SK-N-SH (cell line): Measurements from ENCODE around the gene SHANK2. TPM values are rescaled to one million over a fixed set of nuclear protein-coding genes. Genes with fewer than 3 reads are reported as not detected.

ENCODE experiments used
- CTCF ChIA-PET: fragments of 300-600, 350-600 bp; formaldehyde crosslinking; extraction: SDS; loops from one replicate; lab custom pipeline; 2021; lab: Yijun Ruan, JAX
- POLR2A ChIA-PET: fragments of 350-600 bp; sonication (Branson Sonifier 250); formaldehyde crosslinking; extraction: SDS; loops from one replicate; lab custom pipeline; 2020; ENCODE audit warnings: antibody characterized with exemption, inconsistent platforms; lab: Yijun Ruan, JAX
- DNase-seq: peaks from one replicate; pipeline ENCODE4 v3.0.0; 2012
- H2AFZ ChIP-seq: fragments of 200-600 bp; sonication (generic); 2 replicates; pipeline ENCODE4 v1.8.1; 2016; ENCODE audit warnings: antibody characterized with exemption, mild to moderate bottlenecking, low read depth
- H3F3A ChIP-seq: fragments of 200-600 bp; sonication (generic); replicated peaks from 2 replicates; pipeline ENCODE3; 2016; ENCODE audit warnings: antibody characterized with exemption, mild to moderate bottlenecking; ENCODE audit not compliant: insufficient read depth
- H3K27ac ChIP-seq, 2 experiments: fragments of 200-500 bp in 1 of 2; fragments of 200-600 bp in 1 of 2; sonication (Bioruptor generic) in 1 of 2; sonication (generic), shearing (Covaris generic) in 1 of 2; 2 replicates each; pipeline versions ENCODE4 v1.5.1 to v1.6.1; 2014 to 2016; ENCODE audit warnings: low read depth in 2 of 2, inconsistent platforms in 1 of 2, low read length in 1 of 2, mild to moderate bottlenecking in 1 of 2, mixed read lengths in 1 of 2
- H3K27me3 ChIP-seq: fragments of 200-600 bp; sonication (generic), shearing (Covaris generic); 2 replicates; pipeline ENCODE4 v1.6.1; 2016; ENCODE audit warnings: mixed run types; ENCODE audit not compliant: insufficient read depth
- H3K36me3 ChIP-seq, 2 experiments: fragments of 200-500 bp in 1 of 2; fragments of 200-600 bp in 1 of 2; sonication (Bioruptor generic) in 1 of 2; sonication (generic) in 1 of 2; replicated peaks in 1 of 2; 2 replicates each; pipeline versions ENCODE3 to v1.5.1; 2014 to 2016; ENCODE audit warnings: low read length in 1 of 2, mild to moderate bottlenecking in 1 of 2; ENCODE audit not compliant: insufficient read depth in 2 of 2, control insufficient read depth in 1 of 2
- H3K4me1 ChIP-seq, 2 experiments: fragments of 200-500 bp in 1 of 2; fragments of 200-600 bp in 1 of 2; sonication (Bioruptor generic) in 1 of 2; sonication (generic), shearing (Covaris generic) in 1 of 2; 2 replicates each; pipeline versions ENCODE4 v1.5.1 to v1.6.1; 2014 to 2016; ENCODE audit warnings: low read depth in 1 of 2, low read length in 1 of 2, mixed run types in 1 of 2; ENCODE audit not compliant: insufficient read depth in 2 of 2, control insufficient read depth in 1 of 2
- H3K4me2 ChIP-seq: fragments of 200-600 bp; sonication (generic), shearing (Covaris generic); 2 replicates; pipeline ENCODE4 v1.6.1; 2017; ENCODE audit warnings: mixed run types
- H3K4me3 ChIP-seq, 2 experiments: fragments of 200-500 bp in 1 of 2; fragments of 200-600 bp in 1 of 2; sonication (Bioruptor generic) in 1 of 2; sonication (generic), shearing (Covaris generic) in 1 of 2; 2 replicates each; pipeline versions ENCODE4 v1.5.1 to v1.8.1; 2014 to 2016; ENCODE audit warnings: low read depth in 2 of 2, inconsistent platforms in 1 of 2, low read length in 1 of 2, mild to moderate bottlenecking in 1 of 2, mixed read lengths in 1 of 2, moderate library complexity in 1 of 2
- H3K79me2 ChIP-seq: fragments of 200-600 bp; sonication (generic); 2 replicates; pipeline ENCODE4 v1.8.1; 2017; ENCODE audit warnings: mild to moderate bottlenecking; ENCODE audit not compliant: insufficient read depth
- H3K9ac ChIP-seq: fragments of 200-600 bp; sonication (generic); 2 replicates; pipeline ENCODE4 v1.6.1; 2017; ENCODE audit warnings: mixed run types
- H3K9me2 ChIP-seq: fragments of 200-600 bp; sonication (generic); 2 replicates; pipeline ENCODE4 v1.6.1; 2017; ENCODE audit warnings: mixed run types
- H3K9me3 ChIP-seq: fragments of 200-600 bp; sonication (generic); 2 replicates; pipeline ENCODE4 v1.6.1; 2017; ENCODE audit warnings: mixed run types, mild to moderate bottlenecking, moderate library complexity
- H4K20me1 ChIP-seq: fragments of 200-600 bp; sonication (generic); 2 replicates; pipeline ENCODE4 v1.6.1; 2017; ENCODE audit warnings: mild to moderate bottlenecking, mixed run types; ENCODE audit not compliant: insufficient read depth
- CHD2 ChIP-seq: fragments of 150-350 bp; IDR thresholded peaks from 2 replicates; pipeline ENCODE4 v1.6.1; 2018; ENCODE audit warnings: low read length; ENCODE audit not compliant: partially characterized antibody
- ELF1 ChIP-seq: IDR thresholded peaks from 2 replicates; pipeline ENCODE4 v1.4.0; 2012
- EP300 ChIP-seq, 2 experiments: IDR thresholded peaks; 2 replicates each; pipeline versions ENCODE4 v1.4.0 to v1.6.1; 2012; ENCODE audit warnings: borderline replicate concordance in 1 of 2, low read depth in 1 of 2, low read length in 1 of 2
- EZH2phosphoT487 ChIP-seq: fragments of 200-600 bp; sonication (generic); IDR thresholded peaks from 2 replicates; pipeline ENCODE4 v1.6.1; 2017; ENCODE audit warnings: low read depth, mixed run types, mild to moderate bottlenecking, antibody characterized with exemption, moderate library complexity, borderline replicate concordance
- FOSL2 ChIP-seq: IDR thresholded peaks from 2 replicates; pipeline ENCODE4 v1.4.0; 2012; ENCODE audit warnings: low read depth, mild to moderate bottlenecking, moderate library complexity, borderline replicate concordance
- FOXJ3 ChIP-seq: sonication (generic); formaldehyde crosslinking; IDR thresholded peaks from 2 replicates; pipeline ENCODE4 v1.5.1; 2020; ENCODE audit warnings: mild to moderate bottlenecking, missing genetic modification reagents
- GATA2 ChIP-seq: sonication (generic); formaldehyde crosslinking; IDR thresholded peaks from 2 replicates; pipeline ENCODE4 v1.5.0; 2020; ENCODE audit warnings: mild to moderate bottlenecking, missing genetic modification reagents
- IRF3 ChIP-seq: fragments of 150-350 bp; IDR thresholded peaks from 2 replicates; pipeline ENCODE4 v1.6.1; 2016; ENCODE audit warnings: mild to moderate bottlenecking, low read depth, low read length
- JUND ChIP-seq: IDR thresholded peaks from 2 replicates; pipeline ENCODE4 v1.4.0; 2012
- MAX ChIP-seq: IDR thresholded peaks from 2 replicates; pipeline ENCODE4 v1.4.0; 2012; ENCODE audit warnings: low read depth
- NRF1 ChIP-seq: IDR thresholded peaks from 2 replicates; pipeline ENCODE4 v1.6.1; 2012; ENCODE audit warnings: low read depth, mild to moderate bottlenecking, low read length
- PBX3 ChIP-seq: IDR thresholded peaks from 2 replicates; pipeline ENCODE4; 2012
- RCOR1 ChIP-seq: fragments of 150-350 bp; IDR thresholded peaks from 2 replicates; pipeline ENCODE4 v1.6.1; 2017; ENCODE audit warnings: antibody characterized with exemption, low read length
- RFX5 ChIP-seq: IDR thresholded peaks from 2 replicates; pipeline ENCODE4 v1.6.1; 2012; ENCODE audit warnings: mild to moderate bottlenecking, improper control_type of control experiment, low read length
- RXRA ChIP-seq: IDR thresholded peaks from 2 replicates; pipeline ENCODE4 v1.4.0; 2012; ENCODE audit warnings: low read depth, mild to moderate bottlenecking, borderline replicate concordance
- SIN3A ChIP-seq: IDR thresholded peaks from 2 replicates; pipeline ENCODE4 v1.6.1; 2012; ENCODE audit warnings: low read depth, mild to moderate bottlenecking, low read length, moderate library complexity, borderline replicate concordance
- SMC3 ChIP-seq: IDR thresholded peaks from 2 replicates; pipeline ENCODE4 v1.6.1; 2012; ENCODE audit warnings: low read depth, low read length, improper control_type of control experiment
- TCF12 ChIP-seq: IDR thresholded peaks from 2 replicates; pipeline ENCODE4 v1.4.0; 2012
- TEAD4 ChIP-seq: IDR thresholded peaks from 2 replicates; pipeline ENCODE4 v1.4.0; 2012; ENCODE audit warnings: mild to moderate bottlenecking, borderline replicate concordance; ENCODE audit not compliant: insufficient read depth
- USF2 ChIP-seq: fragments of 150-350 bp; IDR thresholded peaks from 2 replicates; pipeline ENCODE4 v1.6.1; 2017; ENCODE audit warnings: antibody characterized with exemption, low read length, low read depth, borderline replicate concordance
- WGBS: methylation state at CpG from one replicate; pipeline ENCODE4 v1.1.6; 2017; ENCODE audit warnings: low lambda C conversion rate; 5-methylcytosine and 5-hydroxymethylcytosine counted together
- polyA plus RNA-seq, 3 experiments: library from polyadenylated mRNA; depleted of rRNA; stranded (reverse); fragments of >200 nt; gene quantifications; 2 replicates each; pipeline ENCODE4 v1.2.3, GENCODE V29; 2012

Gene SHANK2
- polyA plus RNA-seq, 1 of the 3 experiments (the other 2 are of a cell fraction), result under 0.01 TPM

GRCh38 chr11:71281204-71281603, 28.8 kb upstream of the SHANK2 start (continued):
- TF ChIP-seq SIN3A (no peak), SMC3 (no peak), EP300 (IDR thresholded peaks at IDR 0.05; ENCODE audit: borderline replicate concordance in 1 of 2, low read depth in 1 of 2, low read length in 1 of 2) (no peak), FOXJ3 (no peak), RCOR1 (no peak), USF2 (no peak), FOSL2 (no peak), TEAD4 (no peak), EZH2phosphoT487 (no peak)

- CTCF ChIA-PET, result interaction anchor here (0.5 kb wide), 1 partner anchor 213 kb away, joined by 3 read pairs; no protein-coding TSS in a partner anchor
- no peaks in the 10 kb centered on the region for H3K27me3 ChIP-seq
These were observed 27.7 kb upstream of the SHANK2 start for GRCh38 chr11:71279916-71280645.

GRCh38 chr11:71272161-71272560, 19.8 kb upstream of the SHANK2 start:
- ChIA-PET CTCF (no interaction called here), POLR2A (no interaction called here)
- no peaks in the 10 kb centered on the region for H4K20me1 ChIP-seq
- no peak overlapping the region for H2AFZ ChIP-seq
- H3K4me3 ChIP-seq, result no peak overlapping the region
- H3K36me3 ChIP-seq, result no peaks in the 10 kb centered on the region
- 29% methylated on average over 3 of the region's 3 CpGs for WGBS
- no peak overlapping the region for H3K9ac ChIP-seq
- no peaks in the 10 kb centered on the region for H3F3A ChIP-seq
- H3K27me3 ChIP-seq, result no peaks in the 10 kb centered on the region
- no peak overlapping the region for H3K27ac ChIP-seq
- no peaks in the 10 kb centered on the region for H3K4me1 ChIP-seq
- TF ChIP-seq MAX (no peak), RFX5 (no peak), CHD2 (no peak), JUND (no peak), FOSL2 (no peak), ELF1 (no peak), RXRA (no peak), SMC3 (no peak), IRF3 (no peak), PBX3 (no peak), TEAD4 (no peak), NRF1 (no peak), EZH2phosphoT487 (no peak)
- no peaks in the 10 kb centered on the region for H3K9me2 ChIP-seq
- H3K4me2 ChIP-seq, result no peak overlapping the region
- no peaks in the 10 kb centered on the region for H3K79me2 ChIP-seq
- no peaks in the 10 kb centered on the region for H3K9me3 ChIP-seq
- DNase-seq, result no peak

More at GRCh38 chr11:71279916-71280645, 27.7 kb upstream of the SHANK2 start:
- Histone ChIP-seq H3K4me2 (no peak overlapping the region), H3K27ac (no peak overlapping the region), H3K36me3 (no peaks in the 10 kb centered on the region), H4K20me1 (no peaks in the 10 kb centered on the region), H3F3A (no peaks in the 10 kb centered on the region), H3K4me1 (peaks cover 0 to 8% of the 10 kb centered on the region in 2 experiments; a peak in 1 of 4 replicates), H3K9me2 (no peaks in the 10 kb centered on the region), H2AFZ (no peak overlapping the region), H3K9me3 (no peaks in the 10 kb centered on the region), H3K79me2 (no peaks in the 10 kb centered on the region), H3K9ac (no peak overlapping the region), H3K4me3 (no peak overlapping the region)
- POLR2A ChIA-PET, result no interaction called here
- no peak for TF ChIP-seq TCF12
- no peak for TF ChIP-seq MAX
- no peak for TF ChIP-seq JUND
- no peak for TF ChIP-seq GATA2 (CRISPR knock-in tag)
- WGBS, result 45% methylated on average over 14 of the region's 14 CpGs
- DNase-seq, result no peak
